Stomach (tissue), 9 donors: Measurements from ENCODE around the gene HES5. TPM values are rescaled to one million over a fixed set of nuclear protein-coding genes. Genes with fewer than 3 reads are reported as not detected.

Experiments
- DNase-seq, 2 donors: peaks; one replicate each; pipeline versions ENCODE4 v3.0.0 to v3.0.0-alpha.2; 2013 to 2019
- H3K27ac ChIP-seq, 5 donors: fragments of 200-600 bp in 4 of 5; sonication (generic) in 4 of 5; one replicate each; pipeline ENCODE4 v1.5.1; 2013 to 2019; ENCODE audit warnings: mild to moderate bottlenecking in 1 of 5, moderate library complexity in 1 of 5
- H3K27me3 ChIP-seq, 3 donors: fragments of 200-600 bp; sonication (generic); one replicate each; pipeline ENCODE4 v1.5.1; 2017 to 2019; ENCODE audit warnings: mixed run types in 1 of 3
- H3K36me3 ChIP-seq, 4 donors: fragments of 200-600 bp; sonication (generic); 1 replicate in 3 of 4; 2 replicates in 1 of 4; pipeline ENCODE4 v1.5.1; 2016 to 2019
- H3K4me1 ChIP-seq, 4 donors: fragments of 200-600 bp; sonication (generic); one replicate each; pipeline ENCODE4 v1.5.1; 2016 to 2019
- H3K4me3 ChIP-seq, 4 donors: fragments of 200-600 bp; sonication (generic) in 3 of 4; one replicate each; pipeline ENCODE4 v1.5.1; 2016 to 2019; ENCODE audit warnings: mild to moderate bottlenecking in 1 of 4
- H3K9me3 ChIP-seq, 4 donors: fragments of 200-600 bp; sonication (generic); one replicate each; pipeline ENCODE4 v1.5.1; 2016 to 2019
- EP300 ChIP-seq: sonication (generic); formaldehyde crosslinking; IDR thresholded peaks from one replicate; pipeline ENCODE4 v1.6.1; 2017; ENCODE audit warnings: antibody characterized with exemption
- POLR2A ChIP-seq, 4 donors: fragments of 450-650 bp; IDR thresholded peaks; one replicate each; pipeline ENCODE4 v1.6.1; 2016; ENCODE audit warnings: antibody characterized with exemption in 4 of 4, control low read depth in 2 of 4, mild to moderate bottlenecking in 1 of 4, moderate library complexity in 1 of 4
- POLR2AphosphoS5 ChIP-seq, 3 donors: sonication (generic); formaldehyde crosslinking; IDR thresholded peaks; one replicate each; pipeline ENCODE4 v1.6.1; 2016; ENCODE audit warnings: antibody characterized with exemption in 3 of 3
- WGBS, 5 donors: extraction: QIAGEN DNeasy Blood & Tissue Kit in 3 of 5; methylation state at CpG; one replicate each; pipeline versions ENCODE4 v1.1.5 to v1.1.7; 2013 to 2018; 5-methylcytosine and 5-hydroxymethylcytosine counted together
- intact Hi-C: fragments of 100-400 bp; cut with DNase I; formaldehyde crosslinking; loops from one replicate; pipeline ENCODE4 v1.15.1; 2023; ENCODE audit warnings: low total_unique reads
- polyA plus RNA-seq, 3 donors: library from polyadenylated mRNA; stranded (reverse); fragments of 200-250 nt; gene quantifications; one replicate each; pipeline ENCODE4 v1.2.3, GENCODE V29; 2013
- total RNA-seq, 5 donors: library from RNA; depleted of rRNA; stranded (reverse); fragments of >200 nt; gene quantifications; one replicate each; pipeline versions ENCODE4 v1.1.0 to v1.2.3, GENCODE V29; 2014 to 2016
- TF ChIP-seq, protein P1 (sequence below), 7 experiments: fragments of 450-650 bp in 4 of 7; fragments of 200-600 bp in 3 of 7; sonication (generic) in 3 of 7; IDR thresholded peaks; one replicate each; pipeline ENCODE4 v1.5.1; 2016 to 2019; ENCODE audit warnings: antibody characterized with exemption in 7 of 7, control low read depth in 2 of 7, mild to moderate bottlenecking in 1 of 7
- donor health status: healthy with polysubstance abuse.
- donor health status: Bipolar disorder and iron deficiency.
- donor health status: healthy.

The HES5 gene
- total and polyA plus RNA-seq, 8 donors = 0.25 to 9.6 TPM; not detected in 6

DNA sequence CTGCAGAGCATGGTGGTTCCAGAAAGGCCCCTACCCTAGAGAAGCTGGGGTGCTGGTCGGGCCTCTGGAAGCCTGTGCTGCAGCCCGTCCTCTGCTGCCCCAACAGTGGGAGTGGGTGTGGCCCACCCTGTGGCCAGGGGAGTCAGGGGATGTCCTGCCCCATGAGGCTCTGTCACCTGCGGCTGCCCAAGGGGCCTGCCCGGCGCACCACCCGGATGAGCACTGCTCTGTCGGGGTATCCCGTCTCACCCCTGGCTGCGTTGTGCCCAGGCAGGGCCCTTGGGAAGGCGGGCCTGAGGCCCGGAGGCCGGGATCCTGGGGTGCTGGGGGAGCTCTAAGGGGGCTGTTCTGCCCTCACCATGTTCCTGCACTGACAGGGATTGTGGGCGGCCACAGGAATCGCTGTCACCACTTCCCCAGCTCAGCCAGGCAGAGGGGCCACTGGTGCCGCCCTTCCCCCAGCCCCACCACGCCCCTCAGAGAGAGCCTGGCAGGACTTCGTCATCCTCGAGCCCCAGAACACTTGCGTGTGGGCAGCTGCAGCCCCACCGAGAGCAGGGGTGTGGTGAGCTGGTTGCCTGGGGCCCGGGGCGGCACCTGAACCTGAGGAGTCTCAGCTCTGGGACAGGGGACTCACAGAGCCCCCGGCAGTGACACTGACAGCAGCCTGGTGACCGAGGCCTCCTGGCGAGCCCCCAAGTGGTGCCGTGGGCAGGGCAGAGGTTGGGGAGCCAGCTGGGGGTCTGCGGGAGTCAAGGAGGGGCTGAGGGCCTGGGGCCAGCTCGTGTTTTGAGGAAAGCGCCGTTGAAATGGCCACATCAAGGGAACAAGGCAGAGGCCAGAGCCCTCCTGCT lies 23.8 kb downstream of the HES5 start:
- no peak overlapping the region for H3K4me3 ChIP-seq
- H3K4me1 ChIP-seq = peaks cover 0 to 32% (median 4%) of the 10 kb centered on the region in 4 donors
- DNase-seq = no peak
- no peak overlapping the region for H3K27ac ChIP-seq
- intact Hi-C loops = no loop called here
- peaks cover 32 to 42% (median 40%) of the 10 kb centered on the region in 4 donors for H3K36me3 ChIP-seq
- 48 to 62% (median 54%) methylated on average over 26 to 30 of the region's 30 CpGs for WGBS, 5 donors
- peaks cover 4 to 51% (median 51%) of the 10 kb centered on the region in 3 donors for H3K27me3 ChIP-seq
- H3K9me3 ChIP-seq = no peaks in the 10 kb centered on the region
- TF ChIP-seq, protein P1, sequence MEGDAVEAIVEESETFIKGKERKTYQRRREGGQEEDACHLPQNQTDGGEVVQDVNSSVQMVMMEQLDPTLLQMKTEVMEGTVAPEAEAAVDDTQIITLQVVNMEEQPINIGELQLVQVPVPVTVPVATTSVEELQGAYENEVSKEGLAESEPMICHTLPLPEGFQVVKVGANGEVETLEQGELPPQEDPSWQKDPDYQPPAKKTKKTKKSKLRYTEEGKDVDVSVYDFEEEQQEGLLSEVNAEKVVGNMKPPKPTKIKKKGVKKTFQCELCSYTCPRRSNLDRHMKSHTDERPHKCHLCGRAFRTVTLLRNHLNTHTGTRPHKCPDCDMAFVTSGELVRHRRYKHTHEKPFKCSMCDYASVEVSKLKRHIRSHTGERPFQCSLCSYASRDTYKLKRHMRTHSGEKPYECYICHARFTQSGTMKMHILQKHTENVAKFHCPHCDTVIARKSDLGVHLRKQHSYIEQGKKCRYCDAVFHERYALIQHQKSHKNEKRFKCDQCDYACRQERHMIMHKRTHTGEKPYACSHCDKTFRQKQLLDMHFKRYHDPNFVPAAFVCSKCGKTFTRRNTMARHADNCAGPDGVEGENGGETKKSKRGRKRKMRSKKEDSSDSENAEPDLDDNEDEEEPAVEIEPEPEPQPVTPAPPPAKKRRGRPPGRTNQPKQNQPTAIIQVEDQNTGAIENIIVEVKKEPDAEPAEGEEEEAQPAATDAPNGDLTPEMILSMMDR (IDR thresholded peaks at IDR 0.05) = no peak
- TF ChIP-seq POLR2AphosphoS5 (IDR thresholded peaks at IDR 0.05) (no peak), EP300 (no peak), POLR2A (IDR thresholded peaks at IDR 0.05) (no peak)

DNA sequence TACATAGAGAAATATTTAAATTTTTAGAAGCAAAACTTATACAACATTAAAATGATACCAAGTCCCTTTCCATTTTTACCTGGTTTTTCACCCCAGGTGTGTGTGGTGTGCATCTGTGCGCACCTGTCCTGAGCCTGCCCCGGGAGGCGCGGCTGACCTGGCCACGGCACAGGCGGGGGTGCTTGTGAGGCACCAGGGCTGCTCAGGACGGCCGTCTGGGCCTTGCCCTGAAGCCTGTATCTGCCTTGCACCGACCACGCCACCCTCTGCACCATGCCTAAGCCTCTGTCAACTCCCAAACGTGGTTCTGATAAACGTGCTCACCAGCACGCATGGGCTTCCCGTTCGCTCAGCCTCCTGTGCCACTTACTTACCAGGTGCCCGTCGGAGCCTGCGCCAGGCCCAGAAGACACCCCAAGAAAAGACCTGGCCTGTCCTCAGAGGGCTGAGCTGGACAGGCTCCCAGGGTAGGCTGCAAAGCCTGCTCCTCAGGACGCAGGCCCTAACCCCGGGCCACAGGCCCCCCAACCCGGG lies 24.5 kb downstream of the HES5 start:
- Histone ChIP-seq H3K27me3 (peaks cover 4 to 58% (median 56%) of the 10 kb centered on the region in 3 donors), H3K36me3 (peaks cover 25 to 35% (median 33%) of the 10 kb centered on the region in 4 donors), H3K4me3 (no peak overlapping the region), H3K9me3 (no peaks in the 10 kb centered on the region), H3K4me1 (peaks cover 0 to 32% (median 4%) of the 10 kb centered on the region in 4 donors), H3K27ac (no peak overlapping the region)
- DNase-seq = no peak
- WGBS, 5 donors = 36 to 59% (median 44%) methylated on average over 18 to 21 of the region's 21 CpGs
- TF ChIP-seq POLR2AphosphoS5 (IDR thresholded peaks at IDR 0.05) (no peak), POLR2A (IDR thresholded peaks at IDR 0.05) (no peak), EP300 (no peak)
- TF ChIP-seq, protein P1 (IDR thresholded peaks at IDR 0.05) = no peak
- intact Hi-C loops = no loop called here

DNA sequence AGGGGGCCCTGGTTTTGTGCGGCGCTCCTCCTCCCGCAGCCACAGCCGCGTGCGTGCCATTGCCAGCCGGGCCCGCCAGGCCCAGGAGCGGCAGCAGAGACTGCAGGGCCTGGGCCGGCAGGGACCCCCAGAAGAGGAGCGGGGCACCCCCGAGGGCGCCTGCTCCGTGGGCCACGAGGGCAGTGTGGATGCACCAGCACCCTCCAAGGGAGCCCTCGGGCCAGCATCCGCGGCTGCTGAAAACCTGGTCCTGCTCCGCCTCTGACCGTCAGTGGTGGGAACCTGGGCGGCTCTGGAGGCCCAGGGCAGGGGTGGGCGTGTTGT lies 25.2 kb downstream of the HES5 start:
- H3K4me3 ChIP-seq = no peak overlapping the region
- no peak for DNase-seq
- peaks cover 0 to 32% (median 7%) of the 10 kb centered on the region in 4 donors for H3K4me1 ChIP-seq
- TF ChIP-seq EP300 (no peak), POLR2A (IDR thresholded peaks at IDR 0.05) (no peak), POLR2AphosphoS5 (IDR thresholded peaks at IDR 0.05) (no peak)
- TF ChIP-seq, protein P1 (IDR thresholded peaks at IDR 0.05) = no peak
- 25 to 45% (median 40%) methylated on average over 3 to 22 of the region's 22 CpGs; no CpG with 5 or more reads in 1 of the 5 donors for WGBS, 5 donors
- H3K27me3 ChIP-seq = peaks cover 4 to 64% (median 56%) of the 10 kb centered on the region in 3 donors
- no peak overlapping the region for H3K27ac ChIP-seq
- intact Hi-C loops = no loop called here
- H3K9me3 ChIP-seq = no peaks in the 10 kb centered on the region
- H3K36me3 ChIP-seq = peaks cover 19 to 29% (median 27%) of the 10 kb centered on the region in 4 donors

DNA sequence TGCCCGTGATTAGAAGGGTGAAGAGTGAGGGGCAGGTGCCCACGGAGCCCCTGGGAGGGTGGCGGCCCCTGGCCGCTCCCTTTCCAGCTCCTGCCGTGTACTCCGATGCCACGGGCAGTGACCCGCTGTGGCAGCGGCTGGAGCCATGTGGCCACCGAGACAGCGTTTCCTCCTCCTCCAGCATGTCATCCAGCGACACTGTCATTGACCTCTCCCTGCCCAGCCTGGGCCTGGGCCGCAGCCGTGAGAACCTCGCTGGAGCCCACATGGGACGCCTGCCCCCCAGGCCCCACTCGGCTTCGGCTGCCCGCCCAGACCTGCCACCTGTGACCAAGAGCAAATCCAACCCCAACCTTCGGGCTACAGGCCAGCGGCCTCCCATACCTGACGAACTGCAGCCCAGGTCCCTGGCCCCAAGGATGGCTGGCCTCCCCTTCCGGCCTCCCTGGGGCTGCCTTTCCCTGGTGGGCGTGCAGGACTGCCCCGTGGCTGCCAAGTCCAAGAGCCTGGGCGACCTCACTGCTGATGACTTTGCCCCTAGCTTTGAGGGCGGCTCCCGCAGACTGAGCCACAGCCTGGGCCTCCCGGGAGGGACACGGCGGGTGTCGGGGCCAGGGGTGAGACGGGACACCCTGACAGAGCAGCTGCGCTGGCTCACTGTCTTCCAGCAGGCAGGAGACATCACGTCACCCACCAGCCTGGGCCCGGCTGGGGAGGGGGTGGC lies 25.7 kb downstream of the HES5 start:
- TF ChIP-seq POLR2AphosphoS5 (IDR thresholded peaks at IDR 0.05) (no peak), EP300 (no peak), POLR2A (IDR thresholded peaks at IDR 0.05) (no peak)
- TF ChIP-seq, protein P1 (IDR thresholded peaks at IDR 0.05) = no peak
- no peak overlapping the region for H3K27ac ChIP-seq
- peaks cover 0 to 32% (median 9%) of the 10 kb centered on the region in 4 donors for H3K4me1 ChIP-seq
- no peak overlapping the region for H3K4me3 ChIP-seq
- H3K27me3 ChIP-seq = peaks cover 4 to 70% (median 56%) of the 10 kb centered on the region in 3 donors
- WGBS, 5 donors = 55 to 68% (median 56%) methylated on average over 14 to 36 of the region's 36 CpGs
- no peaks in the 10 kb centered on the region for H3K9me3 ChIP-seq
- peak in 1 of 2 donors; percentile 61 for DNase-seq
- H3K36me3 ChIP-seq = peaks cover 15 to 24% (median 21%) of the 10 kb centered on the region in 4 donors
- intact Hi-C loops = no loop called here
